GM23248 (cell line): ENCODE data around the gene TANK.

Experiments
- EZH2 ChIP-seq: fragments of 200-600 bp; sonication (generic); IDR thresholded peaks from 2 replicates; pipeline ENCODE4 v1.6.1; 2018; ENCODE audit warnings: antibody characterized with exemption, mild to moderate bottlenecking; ENCODE audit not compliant: insufficient read depth, poor library complexity, severe bottlenecking
- EZH2phosphoT487 ChIP-seq: fragments of 200-600 bp; sonication (generic); IDR thresholded peaks from 2 replicates; pipeline ENCODE4 v1.6.1; 2018; ENCODE audit warnings: antibody characterized with exemption, moderate library complexity, mild to moderate bottlenecking, low read depth; ENCODE audit not compliant: insufficient read depth

DNA sequence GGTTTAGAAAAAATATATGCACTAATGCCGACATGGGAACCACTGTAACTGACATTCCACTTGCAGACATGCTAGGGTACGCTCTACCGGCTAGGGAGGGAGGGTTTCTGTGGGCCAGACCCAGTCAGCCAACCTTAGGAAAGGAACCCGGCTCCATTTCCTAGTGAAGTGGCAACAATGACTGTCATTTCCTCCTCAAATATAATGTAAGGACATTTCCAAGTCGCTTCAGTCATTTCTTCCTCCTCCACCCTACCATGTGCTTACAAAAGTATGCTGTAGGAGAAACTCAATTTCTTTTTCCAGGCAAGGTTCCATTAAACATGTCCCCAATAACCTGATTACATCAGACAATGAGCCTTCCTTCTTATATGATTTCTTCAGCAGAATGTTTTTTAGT is 83.7 kb downstream of the TANK start:
- TF ChIP-seq EZH2 (no peak), EZH2phosphoT487 (no peak)
